H9 (cell line): ENCODE data around the gene LYST. TPM values are rescaled to one million over a fixed set of nuclear protein-coding genes. Genes with fewer than 3 reads are reported as not detected.

Experiments used
- DNase-seq: peaks from one replicate; pipeline ENCODE4 v3.0.0-alpha.2; 2017
- H2AFZ ChIP-seq: one replicate; pipeline ENCODE4 v1.6.1; 2013; ENCODE audit warnings: mild to moderate bottlenecking, low read length, control low read depth, moderate library complexity
- H2AK5ac ChIP-seq: 2 replicates; pipeline ENCODE4 v1.6.1; 2013; ENCODE audit warnings: low read length, control low read depth, mixed read lengths; ENCODE audit not compliant: insufficient read length
- H2BK120ac ChIP-seq: one replicate; pipeline ENCODE4 v1.6.1; 2013; ENCODE audit warnings: low read depth, mild to moderate bottlenecking, low read length, control low read depth, inconsistent platforms; ENCODE audit not compliant: poor library complexity, severe bottlenecking
- H2BK12ac ChIP-seq: 2 replicates; pipeline ENCODE4 v1.6.1; 2013; ENCODE audit warnings: low read length, control low read depth, mixed read lengths, low read depth; ENCODE audit not compliant: insufficient read length
- H2BK15ac ChIP-seq: 2 replicates; pipeline ENCODE4 v1.6.1; 2013; ENCODE audit warnings: low read depth, low read length, control low read depth
- H2BK20ac ChIP-seq: one replicate; pipeline ENCODE4 v1.6.1; 2013; ENCODE audit warnings: low read depth, mild to moderate bottlenecking, low read length, control low read depth, inconsistent platforms; ENCODE audit not compliant: poor library complexity, severe bottlenecking
- H2BK5ac ChIP-seq: 2 replicates; pipeline ENCODE4 v1.6.1; 2013; ENCODE audit warnings: low read length, control low read depth, mixed read lengths; ENCODE audit not compliant: insufficient read length
- H3K14ac ChIP-seq: 2 replicates; pipeline ENCODE4 v1.6.1; 2013; ENCODE audit warnings: low read length, control low read depth; ENCODE audit not compliant: insufficient read depth
- H3K18ac ChIP-seq: 2 replicates; pipeline ENCODE4 v1.6.1; 2013; ENCODE audit warnings: low read depth, mild to moderate bottlenecking, mixed read lengths, low read length, control low read depth; ENCODE audit not compliant: insufficient read length
- H3K23ac ChIP-seq: 2 replicates; pipeline ENCODE4 v1.6.1; 2013; ENCODE audit warnings: low read length, control low read depth, mixed read lengths, low read depth; ENCODE audit not compliant: insufficient read length
- H3K23me2 ChIP-seq: 2 replicates; pipeline ENCODE4 v1.6.1; 2013; ENCODE audit warnings: low read depth, mild to moderate bottlenecking, mixed read lengths, low read length, control low read depth; ENCODE audit not compliant: insufficient read length, poor library complexity, severe bottlenecking
- H3K27ac ChIP-seq: 2 replicates; pipeline ENCODE4 v1.5.1; 2013; ENCODE audit warnings: low read length, control low read depth, mixed read lengths, low read depth; ENCODE audit not compliant: insufficient read length
- H3K27me3 ChIP-seq: 2 replicates; pipeline ENCODE4 v1.6.1; 2013; ENCODE audit warnings: low read length, control low read depth, inconsistent platforms; ENCODE audit not compliant: insufficient read depth
- H3K4ac ChIP-seq: 2 replicates; pipeline ENCODE4 v1.6.1; 2013; ENCODE audit warnings: low read depth, mild to moderate bottlenecking, control low read depth, inconsistent platforms, low read length, moderate library complexity
- H3K4me1 ChIP-seq: 2 replicates; pipeline ENCODE4 v1.6.1; 2013; ENCODE audit warnings: low read length, control low read depth, inconsistent platforms; ENCODE audit not compliant: insufficient read depth
- H3K4me2 ChIP-seq: 2 replicates; pipeline ENCODE4 v1.6.1; 2013; ENCODE audit warnings: low read length, control low read depth, mixed read lengths; ENCODE audit not compliant: insufficient read length, insufficient read depth
- H3K56ac ChIP-seq: 2 replicates; pipeline ENCODE4 v1.6.1; 2013; ENCODE audit warnings: low read depth, mild to moderate bottlenecking, mixed read lengths, low read length, control low read depth; ENCODE audit not compliant: insufficient read length
- H3K79me1 ChIP-seq: 2 replicates; pipeline ENCODE4 v1.6.1; 2013; ENCODE audit warnings: low read depth, mild to moderate bottlenecking, moderate library complexity, low read length, control low read depth, inconsistent platforms; ENCODE audit not compliant: insufficient read depth, poor library complexity, severe bottlenecking
- H3K79me2 ChIP-seq: 2 replicates; pipeline ENCODE4 v1.6.1; 2013; ENCODE audit warnings: low read length, control low read depth, inconsistent platforms; ENCODE audit not compliant: insufficient read depth
- H3K9ac ChIP-seq: 2 replicates; pipeline ENCODE4 v1.6.1; 2013; ENCODE audit warnings: low read length, control low read depth, mixed read lengths; ENCODE audit not compliant: insufficient read length; ENCODE audit errors: extremely low read depth
- H3K9me3 ChIP-seq: one replicate; pipeline ENCODE4 v1.6.1; 2013; ENCODE audit warnings: low read depth, low read length, inconsistent platforms; ENCODE audit not compliant: control insufficient read depth
- H3T11ph ChIP-seq: one replicate; pipeline ENCODE4 v1.6.1; 2013; ENCODE audit warnings: mild to moderate bottlenecking, low read length, control low read depth, inconsistent platforms
- H4K20me1 ChIP-seq: one replicate; pipeline ENCODE4 v1.6.1; 2013; ENCODE audit not compliant: control insufficient read depth, insufficient read length, insufficient read depth
- H4K5ac ChIP-seq: 2 replicates; pipeline ENCODE4 v1.6.1; 2013; ENCODE audit warnings: low read depth, mild to moderate bottlenecking, mixed read lengths, low read length, control low read depth; ENCODE audit not compliant: insufficient read length
- H4K8ac ChIP-seq: replicated peaks from 2 replicates; pipeline ENCODE4 v1.6.1; 2013; ENCODE audit warnings: low read length, control low read depth, mixed read lengths, low read depth; ENCODE audit not compliant: insufficient read length
- H4K91ac ChIP-seq: 2 replicates; pipeline ENCODE4 v1.6.1; 2013; ENCODE audit warnings: low read depth, mild to moderate bottlenecking, moderate library complexity, mixed read lengths, low read length, control low read depth; ENCODE audit not compliant: insufficient read length
- H3K27ac Mint-ChIP-seq, 3 experiments: 2 replicates in 2 of 3; 3 replicates in 1 of 3; pipeline ENCODE4 v1.8.0; 2020 to 2021; ENCODE audit warnings: mixed read lengths in 3 of 3, mild to moderate bottlenecking in 1 of 3, moderate library complexity in 1 of 3
- H3K27me3 Mint-ChIP-seq: 2 replicates; pipeline ENCODE4 v1.8.0; 2021; ENCODE audit warnings: low read depth, mild to moderate bottlenecking, moderate library complexity, mixed read lengths
- H3K36me3 Mint-ChIP-seq, 3 experiments: 2 replicates in 2 of 3; 3 replicates in 1 of 3; pipeline ENCODE4 v1.8.0; 2020 to 2021; ENCODE audit warnings: low read depth in 3 of 3, mixed read lengths in 3 of 3; ENCODE audit not compliant: insufficient read depth in 1 of 3
- H3K4me1 Mint-ChIP-seq, 2 experiments: 2 replicates each; pipeline ENCODE4 v1.8.0; 2020; ENCODE audit warnings: mixed read lengths in 2 of 2
- H3K4me3 Mint-ChIP-seq, 2 experiments: 2 replicates in 1 of 2; 3 replicates in 1 of 2; pipeline ENCODE4 v1.8.0; 2020 to 2021; ENCODE audit warnings: mild to moderate bottlenecking in 2 of 2, mixed read lengths in 2 of 2, moderate library complexity in 1 of 2
- H3K9me3 Mint-ChIP-seq, 2 experiments: 2 replicates in 1 of 2; 3 replicates in 1 of 2; pipeline ENCODE4 v1.8.0; 2020; ENCODE audit warnings: mild to moderate bottlenecking in 2 of 2, mixed read lengths in 2 of 2, moderate library complexity in 1 of 2
- CTCF ChIP-seq: fragments of 200-600 bp; sonication (generic); conservative IDR thresholded peaks from 3 replicates; pipeline ENCODE4 v1.8.0; 2021; ENCODE audit warnings: antibody characterized with exemption, mild to moderate bottlenecking
- WGBS: extraction: QIAGEN DNeasy Blood & Tissue Kit; methylation state at CpG from one replicate; pipeline ENCODE4 v1.1.7; 2013; ENCODE audit warnings: missing lambda C conversion rate, low lambda C conversion rate, mixed read lengths; ENCODE audit not compliant: insufficient read length; ENCODE audit errors: extremely low coverage; 5-methylcytosine and 5-hydroxymethylcytosine counted together
- total RNA-seq: library from RNA; stranded (reverse); gene quantifications from 2 replicates; pipeline ENCODE4 v1.2.1, GENCODE V29; 2021

LYST gene
- total RNA-seq, 1 experiment from 2014 or later, result 0.13 TPM

- no peak overlapping the region for H3K27ac ChIP-seq
- peaks cover 2% of the 10 kb centered on the region; the same call in 1 of the 2 replicates for H3K27me3 ChIP-seq
- H3K4ac ChIP-seq, result no peak overlapping the region
- H3K4me2 ChIP-seq, result peak overlapping the region; percentile 53
- H4K5ac ChIP-seq, result no peak overlapping the region
- H3K9ac ChIP-seq, result no peak overlapping the region
- H3K23ac ChIP-seq, result no peak overlapping the region
- H3K4me3 Mint-ChIP-seq, result peak overlapping the region; percentile 86 to 89
- H2AFZ ChIP-seq, result no peak overlapping the region
- no peak overlapping the region for H2BK12ac ChIP-seq
- no peak overlapping the region for H3K18ac ChIP-seq
- no peaks in the 10 kb centered on the region; a peak in 1 of 5 replicates for H3K9me3 Mint-ChIP-seq
- H3T11ph ChIP-seq, result no peak overlapping the region
- no peaks in the 10 kb centered on the region for H4K20me1 ChIP-seq
- H3K4me1 Mint-ChIP-seq, result peaks cover 13 to 15% of the 10 kb centered on the region in 2 experiments
- no peaks in the 10 kb centered on the region for H3K4me1 ChIP-seq
- H2AK5ac ChIP-seq, result no peak overlapping the region
- no peak overlapping the region for H4K91ac ChIP-seq
- peaks cover 28% of the 10 kb centered on the region for H3K27me3 Mint-ChIP-seq
- H2BK120ac ChIP-seq, result no peak overlapping the region
- H2BK15ac ChIP-seq, result no peak overlapping the region
- H3K79me1 ChIP-seq, result no peaks in the 10 kb centered on the region
- no CpG with 5 or more reads among the region's 16 CpGs for WGBS
- no peak overlapping the region for H3K27ac Mint-ChIP-seq
- H3K36me3 Mint-ChIP-seq, result no peaks in the 10 kb centered on the region
- no peak overlapping the region for H2BK5ac ChIP-seq
- no peak overlapping the region for H3K14ac ChIP-seq
- no peak overlapping the region for H4K8ac ChIP-seq
- H3K56ac ChIP-seq, result no peak overlapping the region
- no peak for DNase-seq
- TF ChIP-seq CTCF, result no peak
- no peak overlapping the region for H2BK20ac ChIP-seq
- H3K9me3 ChIP-seq, result no peaks in the 10 kb centered on the region
- peaks cover 10% of the 10 kb centered on the region for H3K23me2 ChIP-seq
- H3K79me2 ChIP-seq, result no peaks in the 10 kb centered on the region
Measured at GRCh38 chr1:235865565-235866204, 1.0 kb downstream of the LYST start.
